PC-3 (cell line): ENCODE measurements around the gene SENP8.

Experiments
- CTCF ChIP-seq: fragments of 300-600 bp; sonication (generic); conservative IDR thresholded peaks from 2 replicates; pipeline ENCODE4 v1.5.1; 2017; ENCODE audit warnings: antibody characterized with exemption, low read depth, mild to moderate bottlenecking, low read length
- EZH2 ChIP-seq: fragments of 300-600 bp; sonication (generic); IDR thresholded peaks from one replicate; pipeline ENCODE4 v1.6.1; 2017; ENCODE audit warnings: antibody characterized with exemption, mild to moderate bottlenecking, low read length; ENCODE audit not compliant: unreplicated experiment

DNA sequence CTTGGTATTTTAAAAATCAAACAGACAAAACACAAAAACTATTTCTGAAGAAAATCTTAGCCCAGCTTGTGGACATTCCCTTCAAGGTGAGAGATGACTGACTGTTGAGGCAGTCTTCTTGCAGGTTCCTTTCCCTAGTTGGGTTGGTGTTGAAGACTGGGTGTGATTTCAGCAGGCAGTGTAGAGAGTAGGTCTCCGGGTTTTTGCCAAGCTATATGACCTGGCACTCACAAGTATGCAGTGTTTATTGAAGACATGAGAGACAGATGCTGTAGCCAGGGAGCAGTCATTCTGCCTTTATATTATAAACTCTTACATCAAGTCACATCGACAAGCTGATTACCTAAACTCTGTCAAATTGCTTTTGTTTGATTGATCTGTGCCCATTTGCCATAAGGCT, 17.5 kb downstream of the SENP8 start:
- TF ChIP-seq CTCF (no peak), EZH2 (no peak)
